RPMI7951 (cell line): ENCODE measurements around the gene IQCE. TPM values are rescaled to one million over a fixed set of nuclear protein-coding genes. Genes with fewer than 3 reads are reported as not detected.
A peak's percentile ranks its signal among the peaks of the same experiment; 100 is the strongest.

ENCODE experiments used
- DNase-seq: peaks from one replicate; pipeline ENCODE4 v3.0.0-alpha.2; 2012; ENCODE audit warnings: low read depth
- total RNA-seq: library from RNA; depleted of rRNA; stranded (reverse); fragments of >200 nt; shearing (Covaris generic); gene quantifications from 2 replicates; pipeline ENCODE4 v1.2.3, GENCODE V29; 2014

IQCE gene
- total RNA-seq, 1 experiment from 2014 or later: 10.1 TPM

DNA sequence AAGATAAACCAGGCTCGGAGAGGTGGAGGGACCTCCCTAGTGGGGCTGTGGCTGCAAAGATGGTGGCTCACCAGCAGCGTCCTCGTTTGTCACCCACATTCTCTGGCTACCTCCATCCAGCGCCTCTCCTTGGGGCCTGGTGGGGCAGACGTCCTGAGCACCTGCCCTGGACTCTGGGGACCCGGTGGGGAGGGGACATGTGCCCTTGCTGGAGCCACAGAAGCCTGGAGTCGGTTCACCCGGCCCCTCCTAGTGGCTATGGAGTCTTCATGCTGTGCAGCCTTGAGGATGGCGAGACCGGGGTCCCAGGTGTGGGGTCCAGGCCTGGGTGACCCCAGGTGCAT, 87.5 kb downstream of the IQCE start:
- no peak for DNase-seq

DNA sequence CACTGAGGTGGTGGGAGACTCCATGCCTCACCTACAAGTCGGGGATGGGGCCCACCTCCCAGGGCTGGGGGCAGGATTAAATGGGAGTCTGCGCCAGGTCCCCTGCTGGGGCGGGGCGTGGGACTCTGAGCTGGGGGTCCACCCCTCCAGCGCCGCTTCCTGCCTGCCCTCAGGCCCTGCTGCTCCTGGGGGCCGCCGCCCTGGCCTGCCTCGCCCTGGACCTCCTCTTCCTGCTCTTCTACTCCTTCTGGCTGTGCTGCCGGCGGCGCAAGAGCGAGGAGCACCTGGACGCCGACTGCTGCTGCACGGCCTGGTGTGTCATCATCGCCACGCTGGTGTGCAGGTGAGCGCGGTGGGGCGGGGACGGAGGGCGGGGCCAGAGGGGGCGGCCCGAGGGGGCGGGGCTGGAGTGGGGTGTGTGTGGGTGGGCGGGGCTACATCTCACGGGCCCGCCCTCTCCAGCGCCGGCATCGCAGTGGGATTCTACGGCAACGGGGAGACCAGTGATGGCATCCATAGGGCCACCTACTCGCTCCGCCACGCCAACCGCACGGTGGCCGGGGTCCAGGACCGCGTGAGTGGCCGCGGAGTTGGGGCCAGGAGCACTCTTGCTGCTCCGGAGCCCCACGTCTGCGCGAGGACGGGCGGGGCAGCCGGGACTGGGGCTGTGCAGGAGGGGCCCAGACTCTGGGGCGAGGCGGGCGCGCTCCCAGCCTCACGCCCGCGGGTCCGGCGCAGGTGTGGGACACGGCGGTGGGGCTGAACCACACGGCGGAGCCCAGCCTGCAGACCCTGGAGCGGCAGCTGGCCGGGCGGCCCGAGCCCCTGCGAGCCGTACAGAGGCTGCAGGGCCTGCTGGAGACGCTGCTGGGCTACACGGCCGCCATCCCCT, 88.1 kb downstream of the IQCE start:
- DNase-seq: no peak

DNA sequence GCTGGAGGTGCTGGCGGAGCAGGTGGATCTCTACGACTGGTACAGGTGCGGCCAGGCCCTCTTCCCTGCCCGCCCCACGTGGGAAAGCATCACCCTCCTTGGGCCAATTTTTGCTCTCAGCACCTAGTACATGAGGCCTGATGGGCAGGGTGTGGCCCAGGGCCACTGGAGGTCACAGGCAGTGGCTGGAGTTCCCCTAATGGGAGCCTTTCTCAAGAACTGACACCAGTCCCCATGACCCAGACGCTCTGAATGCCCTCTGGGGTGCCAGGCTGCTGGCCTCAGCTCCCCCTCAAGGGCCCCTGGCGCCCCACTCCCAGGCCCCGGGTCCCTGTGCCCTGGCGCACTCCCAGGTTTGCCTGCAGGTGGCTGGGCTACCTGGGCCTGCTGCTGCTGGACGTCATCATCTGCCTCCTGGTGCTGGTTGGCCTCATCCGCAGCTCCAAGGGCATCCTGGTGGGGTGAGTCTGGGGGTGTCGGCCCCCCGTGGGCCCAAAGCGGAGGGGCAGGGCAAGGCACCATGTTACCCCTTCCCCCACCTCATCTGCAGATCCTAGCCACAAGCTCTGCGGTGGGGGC, 88.9 kb downstream of the IQCE start:
- DNase-seq: no peak

DNA sequence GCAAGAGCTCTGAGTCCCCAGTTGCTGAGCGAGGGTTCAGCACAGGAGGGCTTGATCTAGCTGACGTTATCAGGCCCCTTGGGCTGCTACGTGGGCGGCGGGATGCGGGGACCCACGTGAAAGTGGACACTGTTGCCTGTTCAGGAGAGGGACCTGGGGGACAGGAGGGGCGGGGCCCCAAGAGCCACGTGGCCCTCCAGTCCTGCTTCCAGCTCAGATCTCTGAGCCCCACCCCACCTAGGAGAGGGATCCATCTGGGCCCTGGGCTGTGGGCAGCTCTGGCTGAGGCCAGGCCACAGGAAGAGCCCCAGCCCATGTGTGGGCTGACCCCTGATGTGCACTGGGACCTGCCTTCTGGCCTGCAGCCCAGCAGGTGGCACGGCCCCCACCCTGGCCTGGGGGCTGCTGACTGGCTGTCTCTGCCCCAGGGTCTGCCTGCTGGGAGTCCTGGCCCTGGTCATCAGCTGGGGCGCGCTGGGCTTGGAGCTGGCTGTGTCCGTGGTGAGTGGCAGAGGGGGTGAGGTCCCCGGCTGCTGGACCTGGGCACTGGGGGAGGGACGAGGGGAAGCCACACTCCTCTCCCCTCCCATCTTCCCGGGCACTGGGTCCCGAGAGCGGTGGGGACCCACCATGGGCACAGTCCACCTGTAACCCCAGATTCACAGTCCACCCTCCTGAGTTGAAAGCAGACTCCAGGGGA, 90.5 kb downstream of the IQCE start:
- no peak for DNase-seq

DNA sequence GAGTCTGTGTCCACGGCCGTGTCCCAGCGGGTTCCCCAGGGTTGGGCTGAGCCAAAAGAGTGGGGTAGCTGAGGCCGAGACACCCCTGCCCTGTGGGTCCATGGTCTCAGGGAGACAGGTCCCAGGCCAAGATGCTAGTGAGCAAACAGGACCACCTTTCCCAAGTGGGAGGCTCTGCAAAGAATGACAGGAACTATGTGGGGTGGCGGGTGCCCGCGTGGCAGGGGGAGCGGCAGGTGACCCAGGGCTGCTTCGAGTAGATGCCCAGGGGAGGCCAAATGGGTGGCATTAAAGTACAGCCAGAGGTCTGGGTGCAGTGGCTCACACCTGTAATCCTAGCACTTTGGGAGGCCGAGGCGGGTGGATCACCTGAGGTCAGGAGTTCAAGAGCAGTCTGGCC, 91.2 kb downstream of the IQCE start:
- DNase-seq: no peak

DNA sequence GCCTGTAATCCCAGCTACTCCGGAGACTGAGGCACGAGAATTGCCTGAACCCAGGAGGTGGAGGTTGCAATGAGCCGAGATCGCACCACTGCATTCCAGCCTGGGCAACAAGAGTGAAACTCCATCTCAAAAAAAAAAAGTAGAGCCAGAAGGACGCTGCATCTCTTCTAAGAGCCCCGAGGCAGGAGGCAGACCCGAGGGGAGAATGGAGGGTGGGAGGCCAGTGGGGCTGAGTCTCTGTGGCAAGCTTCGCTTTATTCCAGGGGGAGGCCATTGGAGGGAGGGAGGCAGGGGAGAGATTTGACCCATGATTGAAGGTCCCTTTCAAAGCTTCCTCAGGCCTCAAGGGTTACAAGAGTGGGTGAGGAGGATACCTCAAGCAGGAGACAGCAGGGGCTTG, 91.7 kb downstream of the IQCE start:
- no peak for DNase-seq

DNA sequence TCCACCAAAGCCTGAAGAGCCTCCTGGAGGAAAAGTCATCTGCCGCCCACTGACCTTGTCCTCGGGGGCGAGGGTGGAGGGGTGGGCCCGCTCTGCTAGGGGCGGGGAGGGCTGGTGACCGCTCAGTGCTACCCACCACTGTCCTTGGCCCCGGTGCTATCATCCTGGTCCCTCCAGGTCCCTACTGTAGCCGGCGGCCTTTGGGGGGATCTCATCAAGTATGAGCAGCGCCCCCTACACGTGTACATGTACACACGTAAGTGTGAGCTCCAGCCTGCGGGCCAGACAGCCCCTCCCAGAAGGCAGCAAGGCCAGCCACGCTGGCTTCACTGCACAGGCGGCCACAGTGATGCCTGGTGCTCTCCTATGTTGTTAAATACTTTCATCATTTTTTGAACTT, 92.6 kb downstream of the IQCE start:
- no peak for DNase-seq

DNA sequence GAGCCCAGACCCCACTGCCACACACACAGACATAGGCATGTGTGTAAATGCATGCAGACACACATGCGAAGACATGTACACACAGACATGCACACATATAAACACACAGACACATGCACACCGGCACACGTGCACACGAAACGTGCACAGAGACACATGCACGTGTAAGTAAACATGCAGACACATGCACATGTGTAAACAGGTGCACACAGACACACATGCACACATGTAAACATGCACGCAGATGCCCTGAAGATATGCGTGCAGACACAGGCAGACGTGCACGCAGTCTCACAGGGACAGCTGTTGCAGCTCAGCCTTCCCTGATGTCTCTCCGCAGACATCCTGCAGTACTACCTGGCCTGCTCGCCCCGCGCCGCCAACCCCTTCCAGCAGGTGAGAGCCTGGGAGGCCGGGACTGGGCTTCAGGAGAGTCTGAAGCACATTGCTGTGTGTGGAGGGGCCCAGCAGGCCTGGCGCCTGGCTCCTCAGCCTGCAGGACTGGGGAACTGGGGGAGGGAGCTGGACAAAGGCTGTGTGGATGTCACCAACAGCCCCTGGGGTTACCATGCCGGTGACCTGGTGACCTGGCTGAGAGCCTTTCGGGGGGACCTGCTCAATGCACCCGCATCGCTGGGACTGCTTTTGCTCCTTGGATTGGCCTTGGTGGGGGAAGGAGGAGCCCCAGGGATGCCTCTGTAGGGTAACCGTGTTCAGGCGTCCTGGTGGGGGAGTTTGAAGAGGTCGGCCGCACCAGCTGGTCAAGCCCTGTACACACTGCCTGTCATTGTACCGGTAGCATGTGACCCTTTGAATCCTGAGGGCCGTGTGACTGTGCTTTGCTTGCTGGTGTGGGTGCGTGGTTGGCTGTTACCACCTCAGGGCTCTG, 93.3 kb downstream of the IQCE start:
- DNase-seq: peak; percentile 63

DNA sequence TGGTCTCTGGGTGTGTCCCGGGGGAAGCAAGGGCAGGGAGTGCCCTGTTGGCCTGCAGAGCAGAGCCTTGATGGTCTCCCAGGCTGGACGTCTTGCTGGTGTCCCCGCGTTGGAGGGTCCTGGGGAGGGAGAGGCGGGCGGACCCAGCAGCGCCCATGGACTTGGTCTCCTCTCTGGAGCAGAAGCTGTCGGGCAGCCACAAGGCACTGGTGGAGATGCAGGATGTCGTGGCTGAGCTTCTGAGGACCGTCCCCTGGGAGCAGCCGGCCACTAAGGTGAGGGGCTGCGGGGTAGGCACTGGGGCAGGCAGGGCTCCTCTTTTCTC, 93.9 kb downstream of the IQCE start:
- DNase-seq: no peak

DNA sequence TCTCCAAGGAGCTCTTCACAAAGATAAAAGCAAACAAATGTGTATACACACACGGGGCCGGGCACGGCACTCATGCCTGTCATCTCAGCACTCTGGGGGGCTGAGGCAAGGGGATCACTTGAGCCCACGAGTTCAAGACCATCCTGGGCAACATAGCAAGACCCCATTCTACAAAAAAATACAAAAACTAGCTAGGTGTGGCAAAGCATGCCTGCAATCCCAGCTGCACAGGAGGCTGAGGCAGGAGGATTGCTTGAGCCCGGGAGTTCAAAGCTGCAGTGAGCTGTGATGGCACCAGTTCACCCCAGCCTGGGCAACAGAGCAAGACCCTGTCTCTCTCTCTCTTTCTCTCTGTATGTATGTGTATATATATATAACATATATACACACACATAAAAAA, 95.3 kb downstream of the IQCE start:
- DNase-seq: no peak

DNA sequence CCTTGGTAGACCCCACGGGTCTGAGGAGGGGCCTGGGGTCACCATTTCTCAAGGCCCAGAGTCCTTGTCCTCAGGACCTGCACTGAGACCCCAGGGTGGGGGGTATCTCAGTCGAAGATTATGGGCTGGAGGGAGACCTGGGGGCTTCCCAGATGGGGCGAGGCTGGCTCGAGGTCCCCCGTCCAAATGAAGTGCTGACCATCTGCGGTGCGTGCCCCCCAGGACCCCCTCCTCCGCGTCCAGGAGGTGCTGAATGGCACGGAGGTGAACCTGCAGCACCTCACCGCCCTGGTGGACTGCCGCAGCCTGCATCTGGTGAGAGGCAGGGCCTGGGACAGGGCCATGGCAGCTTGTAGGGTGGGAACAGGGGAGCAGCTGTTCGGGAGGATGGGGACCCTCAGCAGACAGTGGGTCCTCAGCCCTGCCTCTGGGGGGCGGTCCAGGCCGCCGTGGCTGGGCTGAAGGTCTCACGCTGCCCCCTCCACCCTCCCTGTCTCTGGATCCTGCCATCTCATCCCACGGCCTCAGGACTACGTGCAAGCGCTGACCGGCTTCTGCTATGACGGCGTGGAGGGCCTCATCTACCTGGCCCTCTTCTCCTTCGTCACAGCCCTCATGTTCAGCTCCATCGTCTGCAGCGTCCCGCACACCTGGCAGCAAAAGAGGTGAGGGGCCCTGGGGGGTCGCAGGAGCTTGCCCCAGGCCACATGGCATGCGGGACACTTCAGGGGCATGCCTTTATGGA, 97.3 kb downstream of the IQCE start:
- DNase-seq: no peak

DNA sequence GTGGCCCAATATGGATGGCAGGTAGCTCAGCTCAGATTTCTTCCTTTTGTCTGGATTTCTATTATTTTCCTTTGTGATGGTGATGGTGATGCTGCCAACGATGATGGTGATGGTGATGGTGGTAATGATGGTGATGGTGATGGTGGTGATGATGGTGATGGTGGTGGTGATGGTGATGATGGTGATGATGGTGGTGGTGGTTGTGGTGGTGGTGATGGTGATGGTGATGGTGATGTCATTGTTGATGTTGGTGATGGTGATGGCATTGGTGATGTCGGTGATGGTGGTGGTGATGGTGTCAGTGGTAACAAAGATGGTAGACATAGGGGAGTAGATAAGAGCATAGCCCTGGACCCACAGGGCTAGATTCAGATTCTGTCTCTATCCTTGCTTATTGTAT, 98.4 kb downstream of the IQCE start:
- no peak for DNase-seq

DNA sequence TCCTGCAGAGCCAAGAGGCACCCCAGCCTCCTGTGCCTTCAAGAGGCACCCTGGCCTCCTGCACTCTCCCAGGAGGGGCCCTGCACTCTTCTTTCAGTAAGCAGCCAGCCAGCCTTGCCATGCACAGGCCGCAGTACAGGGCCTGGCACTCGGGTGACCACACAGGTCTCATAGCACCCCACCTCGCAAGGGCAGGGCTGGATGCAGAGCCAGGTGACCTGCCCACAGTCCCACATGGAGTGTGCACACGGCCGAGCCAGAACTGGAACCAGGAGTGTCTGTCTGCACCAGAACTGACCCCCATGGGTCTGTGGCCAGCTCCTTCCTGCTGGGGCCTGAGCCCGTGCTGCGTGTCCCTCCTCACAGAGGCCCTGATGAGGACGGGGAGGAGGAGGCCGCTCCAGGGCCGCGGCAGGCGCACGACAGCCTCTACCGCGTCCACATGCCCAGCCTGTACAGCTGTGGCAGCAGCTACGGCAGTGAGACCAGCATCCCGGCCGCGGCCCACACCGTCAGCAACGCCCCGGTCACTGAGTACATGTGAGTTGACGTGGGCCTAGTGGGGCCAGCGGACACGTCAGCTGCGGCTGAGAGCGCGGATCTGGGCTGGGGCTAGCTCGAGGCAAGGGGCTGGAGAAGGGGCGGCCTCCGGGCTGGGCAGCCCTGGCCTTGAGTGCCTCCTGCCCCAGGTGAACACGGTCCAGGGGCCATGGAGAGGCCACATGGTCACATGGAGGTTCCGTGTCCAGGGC, 99.3 kb downstream of the IQCE start:
- no peak for DNase-seq

DNA sequence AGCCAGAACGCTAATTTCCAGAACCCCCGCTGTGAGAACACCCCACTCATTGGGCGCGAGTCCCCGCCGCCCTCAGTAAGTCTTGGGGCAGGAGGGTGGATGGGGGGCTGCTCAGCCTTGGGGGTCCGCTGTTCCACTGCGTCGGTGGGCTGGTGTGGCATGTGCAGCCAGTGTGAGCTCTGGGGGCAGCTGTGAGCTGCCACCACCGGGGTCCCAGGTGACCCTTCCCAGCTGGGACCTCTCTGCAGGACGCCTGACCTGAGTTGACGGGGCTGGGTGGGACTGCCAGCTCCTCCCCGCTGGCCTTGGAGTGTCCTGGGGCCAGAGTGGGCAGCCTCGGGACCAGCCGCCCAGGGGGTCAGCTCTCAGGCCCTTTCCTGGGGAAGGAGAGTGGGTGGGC, 100.2 kb downstream of the IQCE start:
- no peak for DNase-seq

DNA sequence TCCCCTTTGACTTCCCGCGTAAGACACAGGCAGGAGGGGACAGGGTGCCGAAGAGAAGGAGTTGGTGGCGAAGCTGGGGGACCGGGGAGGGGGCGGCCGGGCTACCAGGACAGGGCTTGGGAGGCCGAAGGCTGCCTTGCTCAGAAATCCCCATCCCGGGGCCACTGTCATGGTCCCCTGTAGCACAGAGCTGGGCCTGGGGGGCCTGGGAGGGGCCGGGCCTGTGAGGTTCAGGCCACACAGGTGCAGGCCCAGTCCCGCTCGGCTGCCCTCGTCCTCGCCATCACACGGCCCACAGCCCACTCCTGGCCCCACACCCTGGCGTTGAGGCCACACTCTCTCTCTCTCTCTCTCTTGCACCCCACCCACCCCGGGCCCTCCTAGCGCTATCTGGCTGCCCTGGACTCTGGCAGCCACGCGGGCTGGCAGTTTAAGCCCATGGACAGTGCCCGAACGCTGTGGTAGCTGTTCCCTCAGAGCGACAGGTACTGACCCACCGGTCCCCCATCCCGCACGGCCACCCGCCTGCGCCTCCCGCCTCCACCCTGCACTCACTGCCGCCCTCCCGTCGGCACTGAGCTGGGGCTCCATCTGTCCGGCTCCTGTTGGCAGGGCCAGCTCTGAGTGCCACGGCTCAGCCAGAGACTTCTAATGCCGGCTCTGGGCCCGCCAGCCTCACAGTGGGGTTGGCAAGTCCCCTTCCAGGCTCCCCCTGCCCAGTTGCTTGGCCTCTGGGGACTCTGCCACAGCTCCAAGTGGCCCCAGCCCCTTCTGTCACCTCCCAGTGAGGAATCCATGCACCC, 101.0 kb downstream of the IQCE start:
- DNase-seq: no peak

DNA sequence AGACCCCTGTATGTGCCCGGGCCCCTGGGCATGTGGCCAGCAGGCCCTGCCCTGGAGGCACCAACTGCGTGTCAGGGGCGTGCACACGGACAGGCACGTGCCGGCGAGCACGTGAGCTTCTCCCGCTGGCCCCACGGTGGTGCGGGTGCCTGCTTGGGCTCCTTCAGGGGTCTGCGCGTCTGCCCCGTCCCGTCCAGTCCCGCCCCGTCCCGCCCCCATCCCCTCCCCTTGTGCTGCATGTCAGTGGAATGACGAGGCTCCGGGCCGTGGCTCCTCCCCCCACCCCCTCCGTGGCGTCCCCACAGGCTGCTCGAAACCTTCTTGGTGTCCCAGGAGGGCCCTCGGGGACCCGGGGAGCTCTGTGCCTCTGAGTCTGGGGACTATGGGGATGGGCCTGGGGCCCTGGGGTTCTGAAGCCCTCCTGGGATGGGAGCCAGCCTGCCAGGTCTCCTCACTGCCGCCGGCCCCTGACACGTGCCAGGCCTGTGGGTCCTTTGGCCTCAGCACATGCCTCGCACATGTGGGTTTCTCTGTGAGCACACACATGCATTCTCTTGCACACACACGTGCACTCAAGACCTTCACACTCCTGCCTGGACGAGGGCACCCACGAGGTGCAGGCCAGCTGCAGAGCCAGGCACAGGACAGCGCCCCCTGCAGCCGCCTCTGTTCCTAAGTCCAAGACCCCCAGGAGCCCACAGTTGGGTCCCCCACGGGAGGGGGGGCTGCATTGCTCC, 101.7 kb downstream of the IQCE start:
- DNase-seq: no peak

DNA sequence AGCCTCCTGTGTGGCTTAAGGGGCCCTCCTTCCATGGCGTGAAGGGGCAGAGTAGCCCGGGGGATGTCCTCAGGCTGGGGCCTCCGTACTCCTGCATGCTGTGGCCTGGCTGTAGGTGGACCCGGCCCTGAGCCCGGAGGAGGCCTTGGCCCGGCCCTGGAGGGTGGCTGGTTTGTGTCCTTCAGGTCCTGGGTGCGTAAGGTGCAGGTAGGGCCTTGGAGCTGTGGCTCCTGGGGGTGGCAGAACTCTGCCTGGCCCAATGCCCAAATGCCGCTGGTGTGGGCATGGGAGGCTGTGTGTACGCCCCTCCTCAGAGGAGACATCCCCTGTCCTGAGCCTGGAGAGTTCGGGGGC, 102.3 kb downstream of the IQCE start:
- no peak for DNase-seq

DNA sequence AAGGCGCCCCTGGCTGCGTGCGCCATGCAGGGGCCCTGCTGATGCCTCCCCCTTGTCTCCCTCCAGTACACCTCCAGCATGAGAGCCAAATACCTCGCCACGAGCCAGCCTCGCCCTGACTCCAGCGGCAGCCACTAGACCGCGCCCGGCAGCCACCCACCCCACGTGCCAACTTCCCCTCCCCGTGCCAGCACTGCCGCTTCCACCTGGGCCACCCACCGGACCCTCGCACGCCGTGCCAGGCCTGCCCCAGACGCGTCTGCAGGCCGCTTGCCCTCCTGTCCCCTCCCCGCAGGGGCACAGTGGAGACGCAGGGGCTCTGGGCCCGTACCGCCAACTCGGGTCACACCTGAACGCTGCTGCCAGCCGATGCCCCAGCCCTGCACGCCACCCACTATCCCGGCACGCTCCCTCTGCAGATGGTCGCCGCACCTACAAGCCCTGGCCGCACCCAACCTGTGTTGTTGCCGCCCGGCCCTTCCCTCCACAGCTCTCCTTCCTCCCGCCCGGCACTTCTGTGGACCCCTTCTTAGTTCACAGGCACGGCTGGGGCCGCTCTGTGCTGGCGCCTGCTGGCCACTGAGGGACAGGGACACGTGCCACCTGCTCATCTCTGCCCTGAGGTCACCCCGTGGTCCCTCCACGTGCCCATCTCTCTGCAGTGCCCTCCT, 103.0 kb downstream of the IQCE start:
- no peak for DNase-seq
